ENCODE data around the gene KIF5C. TPM values are rescaled to one million over a fixed set of nuclear protein-coding genes. Genes with fewer than 3 reads are reported as not detected.

Gene KIF5C
- total RNA-seq, 1 donor from 2014 or later, result 26.8 TPM

DNA sequence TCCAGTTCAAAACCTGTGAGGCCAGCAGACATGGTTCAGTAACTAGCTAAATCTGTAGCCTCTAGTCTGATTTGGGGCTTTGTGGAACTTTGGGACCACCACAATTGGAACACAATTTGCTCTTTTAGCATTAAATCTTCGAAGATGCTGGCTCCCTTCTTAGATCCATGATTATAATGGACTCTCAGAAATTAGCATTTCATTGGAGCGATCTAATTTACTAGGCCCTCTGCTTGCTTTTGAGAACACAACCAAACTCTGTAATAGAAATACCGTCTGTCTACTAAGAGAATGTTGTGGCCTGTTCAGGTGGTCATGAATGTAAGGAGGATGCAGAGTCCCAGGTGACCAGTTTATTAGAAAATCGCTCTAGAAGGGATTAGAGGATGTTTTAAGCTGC is 93.3 kb downstream of the KIF5C start:
- no peaks in the 10 kb centered on the region for H3K27me3 Mint-ChIP-seq
- no peak for DNase-seq (ENCODE audit: low spot score, unreplicated experiment)
- no peak overlapping the region for H3K4me3 Mint-ChIP-seq (ENCODE audit: low read depth)
- peaks cover 3% of the 10 kb centered on the region for H3K36me3 Mint-ChIP-seq (ENCODE audit: insufficient read depth)
- no peaks in the 10 kb centered on the region for H3K9me3 Mint-ChIP-seq (ENCODE audit: low read depth)
- TF ChIP-seq, protein P1, sequence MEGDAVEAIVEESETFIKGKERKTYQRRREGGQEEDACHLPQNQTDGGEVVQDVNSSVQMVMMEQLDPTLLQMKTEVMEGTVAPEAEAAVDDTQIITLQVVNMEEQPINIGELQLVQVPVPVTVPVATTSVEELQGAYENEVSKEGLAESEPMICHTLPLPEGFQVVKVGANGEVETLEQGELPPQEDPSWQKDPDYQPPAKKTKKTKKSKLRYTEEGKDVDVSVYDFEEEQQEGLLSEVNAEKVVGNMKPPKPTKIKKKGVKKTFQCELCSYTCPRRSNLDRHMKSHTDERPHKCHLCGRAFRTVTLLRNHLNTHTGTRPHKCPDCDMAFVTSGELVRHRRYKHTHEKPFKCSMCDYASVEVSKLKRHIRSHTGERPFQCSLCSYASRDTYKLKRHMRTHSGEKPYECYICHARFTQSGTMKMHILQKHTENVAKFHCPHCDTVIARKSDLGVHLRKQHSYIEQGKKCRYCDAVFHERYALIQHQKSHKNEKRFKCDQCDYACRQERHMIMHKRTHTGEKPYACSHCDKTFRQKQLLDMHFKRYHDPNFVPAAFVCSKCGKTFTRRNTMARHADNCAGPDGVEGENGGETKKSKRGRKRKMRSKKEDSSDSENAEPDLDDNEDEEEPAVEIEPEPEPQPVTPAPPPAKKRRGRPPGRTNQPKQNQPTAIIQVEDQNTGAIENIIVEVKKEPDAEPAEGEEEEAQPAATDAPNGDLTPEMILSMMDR (IDR thresholded peaks at IDR 0.05; ENCODE audit: unreplicated experiment), result no peak
- no peak overlapping the region for H3K27ac Mint-ChIP-seq
- no peaks in the 10 kb centered on the region for H3K4me1 Mint-ChIP-seq (ENCODE audit: low read depth)

DNA sequence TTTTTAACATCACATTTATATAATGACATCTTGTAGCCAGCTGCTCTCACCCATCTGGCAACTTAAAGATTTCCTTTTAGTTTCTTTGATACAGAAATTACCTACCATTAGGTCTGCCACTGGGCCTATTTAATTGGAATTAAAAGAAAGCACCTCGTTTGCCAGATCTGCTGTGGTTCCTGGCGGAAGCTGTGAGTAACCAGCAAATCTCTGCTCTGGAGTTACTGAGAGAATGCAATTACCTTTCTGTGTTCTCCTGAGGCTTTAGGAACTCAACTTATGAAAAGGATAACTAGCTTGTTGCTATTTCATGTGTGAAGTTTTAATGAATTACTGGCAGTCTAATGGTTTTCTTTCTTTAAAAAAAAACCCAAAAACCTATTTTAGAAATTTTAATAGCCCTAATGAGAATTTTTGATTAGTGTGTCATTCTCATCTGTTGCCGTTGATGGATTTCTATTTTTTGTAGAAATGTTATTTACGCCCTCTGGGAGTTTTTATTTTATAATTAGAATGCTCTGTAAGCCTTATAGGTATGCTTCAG is 93.8 kb downstream of the KIF5C start:
- Mint-ChIP-seq H3K27me3 (no peaks in the 10 kb centered on the region), H3K27ac (no peak overlapping the region), H3K36me3 (ENCODE audit: insufficient read depth) (peaks cover 5% of the 10 kb centered on the region), H3K4me3 (ENCODE audit: low read depth) (no peak overlapping the region), H3K9me3 (ENCODE audit: low read depth) (no peaks in the 10 kb centered on the region), H3K4me1 (ENCODE audit: low read depth) (no peaks in the 10 kb centered on the region)
- DNase-seq (ENCODE audit: low spot score, unreplicated experiment), result no peak
- TF ChIP-seq, protein P1 (IDR thresholded peaks at IDR 0.05; ENCODE audit: unreplicated experiment), result no peak

DNA sequence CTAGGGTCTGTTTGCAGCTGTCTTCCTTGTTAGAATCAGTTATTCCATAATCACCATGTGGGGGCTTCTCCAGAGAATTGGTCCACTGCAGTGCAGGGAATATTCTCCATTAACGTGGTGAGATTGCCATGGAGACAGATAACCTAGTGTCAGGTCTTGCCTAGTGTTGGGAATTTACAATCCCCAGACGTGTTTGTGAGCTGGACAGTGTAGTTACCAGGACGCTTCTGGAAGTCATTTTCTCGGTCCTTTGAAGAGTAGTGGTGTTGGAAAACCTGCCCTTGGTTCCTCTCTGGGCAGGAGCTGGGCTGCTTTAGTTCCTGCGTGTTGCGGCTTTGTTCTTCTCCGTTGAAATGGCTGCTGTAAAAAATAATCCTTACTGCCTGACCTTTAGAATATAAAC is 94.6 kb downstream of the KIF5C start:
- no peaks in the 10 kb centered on the region for H3K27me3 Mint-ChIP-seq
- H3K36me3 Mint-ChIP-seq (ENCODE audit: insufficient read depth), result peaks cover 4% of the 10 kb centered on the region
- no peak for DNase-seq (ENCODE audit: low spot score, unreplicated experiment)
- H3K4me3 Mint-ChIP-seq (ENCODE audit: low read depth), result no peak overlapping the region
- peaks cover 2% of the 10 kb centered on the region for H3K4me1 Mint-ChIP-seq (ENCODE audit: low read depth)
- no peaks in the 10 kb centered on the region for H3K9me3 Mint-ChIP-seq (ENCODE audit: low read depth)
- TF ChIP-seq, protein P1 (IDR thresholded peaks at IDR 0.05; ENCODE audit: unreplicated experiment), result no peak
- H3K27ac Mint-ChIP-seq, result no peak overlapping the region

DNA sequence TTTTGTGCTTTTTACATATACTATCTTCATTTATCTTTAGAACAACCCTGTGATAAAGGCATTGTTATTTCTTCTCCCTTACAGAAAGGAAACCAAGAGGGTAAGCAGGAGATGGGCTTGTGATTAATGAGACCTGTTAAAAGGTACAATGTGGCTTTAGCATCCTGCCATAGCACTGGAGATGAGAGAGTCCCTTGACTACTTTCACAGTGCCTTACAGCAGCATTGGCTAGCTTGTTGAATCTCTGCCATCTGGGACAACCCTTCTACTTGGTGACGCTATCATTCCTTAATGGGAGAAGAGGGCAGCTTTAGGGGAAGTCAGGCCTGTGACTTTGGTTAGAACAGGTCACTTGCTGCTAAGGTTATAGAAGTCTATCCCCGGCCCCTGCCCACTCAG is 95.4 kb downstream of the KIF5C start:
- peaks cover 2% of the 10 kb centered on the region for H3K4me1 Mint-ChIP-seq (ENCODE audit: low read depth)
- DNase-seq (ENCODE audit: low spot score, unreplicated experiment), result no peak
- no peaks in the 10 kb centered on the region for H3K9me3 Mint-ChIP-seq (ENCODE audit: low read depth)
- TF ChIP-seq, protein P1 (IDR thresholded peaks at IDR 0.05; ENCODE audit: unreplicated experiment), result no peak
- no peak overlapping the region for H3K27ac Mint-ChIP-seq
- H3K27me3 Mint-ChIP-seq, result no peaks in the 10 kb centered on the region
- peaks cover 4% of the 10 kb centered on the region for H3K36me3 Mint-ChIP-seq (ENCODE audit: insufficient read depth)
- H3K4me3 Mint-ChIP-seq (ENCODE audit: low read depth), result no peak overlapping the region

DNA sequence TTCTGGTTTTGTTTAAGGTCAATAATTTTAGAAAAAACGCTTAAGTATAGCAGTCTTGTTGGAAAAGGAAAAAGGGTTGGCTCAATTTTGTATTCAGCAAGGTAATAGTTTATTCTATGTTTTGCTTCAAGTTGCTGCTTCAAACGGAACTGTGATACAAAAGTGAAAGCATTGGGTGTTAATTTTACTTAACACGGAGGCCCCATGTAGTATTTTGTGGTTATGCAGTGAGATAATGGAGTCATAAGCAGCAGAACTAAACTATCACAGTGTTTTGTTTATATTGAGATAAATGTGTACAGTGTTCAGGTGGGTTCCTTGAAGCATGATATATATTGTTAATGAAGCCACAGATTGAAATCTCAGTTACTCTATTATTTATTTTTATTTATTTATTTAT is 96.5 kb downstream of the KIF5C start:
- Mint-ChIP-seq H3K4me1 (ENCODE audit: low read depth) (peaks cover 2% of the 10 kb centered on the region), H3K36me3 (ENCODE audit: insufficient read depth) (peaks cover 4% of the 10 kb centered on the region), H3K4me3 (ENCODE audit: low read depth) (no peak overlapping the region), H3K9me3 (ENCODE audit: low read depth) (no peaks in the 10 kb centered on the region), H3K27ac (no peak overlapping the region), H3K27me3 (no peaks in the 10 kb centered on the region)
- TF ChIP-seq, protein P1 (IDR thresholded peaks at IDR 0.05; ENCODE audit: unreplicated experiment), result no peak
- DNase-seq (ENCODE audit: low spot score, unreplicated experiment), result no peak

All from progenitor cell of endocrine pancreas (in vitro differentiated cells).